ENCODE measurements around the gene TPRN.

Gene TPRN

GRCh38 chr9:137198902-137199283 is 1.6 kb downstream of the TPRN start:
- TF ChIP-seq FOXP2 (optimal IDR thresholded peaks at IDR 0.05; ENCODE audit: borderline replicate concordance, extremely low read depth, extremely low read length, insufficient read depth) (no peak), POLR2AphosphoS5 (IDR thresholded peaks at IDR 0.05; ENCODE audit: low read depth, low read length) (no peak), TAF1 (IDR thresholded peaks at IDR 0.05; ENCODE audit: borderline replicate concordance, insufficient read depth, low read length) (no peak), REST (IDR thresholded peaks at IDR 0.05; ENCODE audit: insufficient read depth in 1 of 2, low read depth in 2 of 2, low read length in 2 of 2) (no peak), SIN3A (IDR thresholded peaks at IDR 0.05; ENCODE audit: borderline replicate concordance, insufficient read depth, low read length) (no peak)

- TF ChIP-seq TAF1 (IDR thresholded peaks at IDR 0.05; ENCODE audit: borderline replicate concordance, insufficient read depth, low read length) (no peak), REST (IDR thresholded peaks at IDR 0.05; ENCODE audit: insufficient read depth in 1 of 2, low read depth in 2 of 2, low read length in 2 of 2) (no peak), POLR2AphosphoS5 (IDR thresholded peaks at IDR 0.05; ENCODE audit: low read depth, low read length) (no peak), SIN3A (IDR thresholded peaks at IDR 0.05; ENCODE audit: borderline replicate concordance, insufficient read depth, low read length) (no peak), FOXP2 (optimal IDR thresholded peaks at IDR 0.05; ENCODE audit: borderline replicate concordance, extremely low read depth, extremely low read length, insufficient read depth) (no peak)
These were observed 2.3 kb downstream of the TPRN start for GRCh38 chr9:137198051-137198901.

GRCh38 chr9:137195525-137196220 is 4.9 kb downstream of the TPRN start:
- TF ChIP-seq FOXP2 (optimal IDR thresholded peaks at IDR 0.05; ENCODE audit: borderline replicate concordance, extremely low read depth, extremely low read length, insufficient read depth): no peak
- TF ChIP-seq TAF1 (IDR thresholded peaks at IDR 0.05; ENCODE audit: borderline replicate concordance, insufficient read depth, low read length): no peak
- TF ChIP-seq POLR2AphosphoS5 (IDR thresholded peaks at IDR 0.05; ENCODE audit: low read depth, low read length): no peak
- TF ChIP-seq REST (IDR thresholded peaks at IDR 0.05; ENCODE audit: insufficient read depth in 1 of 2, low read depth in 2 of 2, low read length in 2 of 2): no peak
- TF ChIP-seq SIN3A (IDR thresholded peaks at IDR 0.05; ENCODE audit: borderline replicate concordance, insufficient read depth, low read length): no peak

- TF ChIP-seq TAF1 (IDR thresholded peaks at IDR 0.05; ENCODE audit: borderline replicate concordance, insufficient read depth, low read length) (no peak), REST (IDR thresholded peaks at IDR 0.05; ENCODE audit: insufficient read depth in 1 of 2, low read depth in 2 of 2, low read length in 2 of 2) (no peak), FOXP2 (optimal IDR thresholded peaks at IDR 0.05; ENCODE audit: borderline replicate concordance, extremely low read depth, extremely low read length, insufficient read depth) (no peak), POLR2AphosphoS5 (IDR thresholded peaks at IDR 0.05; ENCODE audit: low read depth, low read length) (no peak), SIN3A (IDR thresholded peaks at IDR 0.05; ENCODE audit: borderline replicate concordance, insufficient read depth, low read length) (no peak)
These were observed 5.6 kb downstream of the TPRN start for GRCh38 chr9:137194909-137195308.
